Sigmoid colon (tissue), 4 donors: ENCODE data around the gene RGS7.

ENCODE experiments used
- POLR2A ChIP-seq, 2 donors: fragments of 450-650 bp; IDR thresholded peaks; one replicate each; pipeline ENCODE4 v1.6.1; 2016; ENCODE audit warnings: antibody characterized with exemption in 2 of 2, mild to moderate bottlenecking in 2 of 2, moderate library complexity in 2 of 2
- POLR2AphosphoS5 ChIP-seq, 4 donors: sonication (generic); formaldehyde crosslinking; IDR thresholded peaks; one replicate each; pipeline ENCODE4 v1.6.1; 2017; ENCODE audit warnings: antibody characterized with exemption in 4 of 4
- TF ChIP-seq, protein P1 (sequence below), 4 experiments: fragments of 450-650 bp in 3 of 4; fragments of 200-600 bp in 1 of 4; IDR thresholded peaks; one replicate each; pipeline ENCODE4 v1.5.1; 2016 to 2019; ENCODE audit warnings: antibody characterized with exemption in 4 of 4, mild to moderate bottlenecking in 3 of 4, moderate library complexity in 2 of 4

DNA sequence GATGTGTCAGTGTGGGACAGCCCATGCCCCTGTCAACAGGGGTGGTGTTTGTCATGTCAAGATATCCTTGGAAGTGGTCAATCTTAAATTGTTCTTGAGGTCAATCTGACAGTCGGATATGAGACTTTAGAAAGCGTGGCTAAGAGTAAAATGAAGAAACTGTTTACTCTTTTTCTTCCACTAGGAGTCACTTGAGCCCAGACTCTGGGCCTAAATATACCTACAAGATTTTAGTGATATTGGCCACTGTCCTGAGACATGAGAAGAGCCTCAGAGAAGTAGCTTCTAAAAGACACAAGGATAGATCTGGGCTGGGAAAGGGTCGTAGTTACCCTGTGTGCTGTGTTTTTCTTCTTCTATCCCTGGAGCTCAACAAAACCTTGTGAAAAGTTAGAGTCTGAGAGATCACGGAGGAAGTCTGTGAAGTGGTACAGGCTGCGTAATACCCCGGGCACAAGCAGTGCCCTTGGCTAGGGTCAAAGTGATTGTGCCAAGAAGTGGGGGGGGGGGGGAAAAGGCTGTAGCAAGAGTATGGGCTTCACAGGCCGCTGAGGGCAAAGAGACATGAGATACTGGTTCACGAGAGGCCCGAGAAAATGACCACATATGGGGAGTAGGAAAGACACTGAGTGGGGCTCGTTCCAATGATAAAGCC is 389.8 kb downstream of the RGS7 start:
- TF ChIP-seq POLR2A (IDR thresholded peaks at IDR 0.05) (no peak), POLR2AphosphoS5 (IDR thresholded peaks at IDR 0.05) (no peak)
- TF ChIP-seq, protein P1, sequence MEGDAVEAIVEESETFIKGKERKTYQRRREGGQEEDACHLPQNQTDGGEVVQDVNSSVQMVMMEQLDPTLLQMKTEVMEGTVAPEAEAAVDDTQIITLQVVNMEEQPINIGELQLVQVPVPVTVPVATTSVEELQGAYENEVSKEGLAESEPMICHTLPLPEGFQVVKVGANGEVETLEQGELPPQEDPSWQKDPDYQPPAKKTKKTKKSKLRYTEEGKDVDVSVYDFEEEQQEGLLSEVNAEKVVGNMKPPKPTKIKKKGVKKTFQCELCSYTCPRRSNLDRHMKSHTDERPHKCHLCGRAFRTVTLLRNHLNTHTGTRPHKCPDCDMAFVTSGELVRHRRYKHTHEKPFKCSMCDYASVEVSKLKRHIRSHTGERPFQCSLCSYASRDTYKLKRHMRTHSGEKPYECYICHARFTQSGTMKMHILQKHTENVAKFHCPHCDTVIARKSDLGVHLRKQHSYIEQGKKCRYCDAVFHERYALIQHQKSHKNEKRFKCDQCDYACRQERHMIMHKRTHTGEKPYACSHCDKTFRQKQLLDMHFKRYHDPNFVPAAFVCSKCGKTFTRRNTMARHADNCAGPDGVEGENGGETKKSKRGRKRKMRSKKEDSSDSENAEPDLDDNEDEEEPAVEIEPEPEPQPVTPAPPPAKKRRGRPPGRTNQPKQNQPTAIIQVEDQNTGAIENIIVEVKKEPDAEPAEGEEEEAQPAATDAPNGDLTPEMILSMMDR (IDR thresholded peaks at IDR 0.05), result peak in 1 of 4 experiments; percentile 9
